ENCODE results near the gene HOXC12.

HOXC12 gene

GRCh38 chr12:53937596-53938325, 16.9 kb upstream of the HOXC12 start:
- TF ChIP-seq, protein P1, sequence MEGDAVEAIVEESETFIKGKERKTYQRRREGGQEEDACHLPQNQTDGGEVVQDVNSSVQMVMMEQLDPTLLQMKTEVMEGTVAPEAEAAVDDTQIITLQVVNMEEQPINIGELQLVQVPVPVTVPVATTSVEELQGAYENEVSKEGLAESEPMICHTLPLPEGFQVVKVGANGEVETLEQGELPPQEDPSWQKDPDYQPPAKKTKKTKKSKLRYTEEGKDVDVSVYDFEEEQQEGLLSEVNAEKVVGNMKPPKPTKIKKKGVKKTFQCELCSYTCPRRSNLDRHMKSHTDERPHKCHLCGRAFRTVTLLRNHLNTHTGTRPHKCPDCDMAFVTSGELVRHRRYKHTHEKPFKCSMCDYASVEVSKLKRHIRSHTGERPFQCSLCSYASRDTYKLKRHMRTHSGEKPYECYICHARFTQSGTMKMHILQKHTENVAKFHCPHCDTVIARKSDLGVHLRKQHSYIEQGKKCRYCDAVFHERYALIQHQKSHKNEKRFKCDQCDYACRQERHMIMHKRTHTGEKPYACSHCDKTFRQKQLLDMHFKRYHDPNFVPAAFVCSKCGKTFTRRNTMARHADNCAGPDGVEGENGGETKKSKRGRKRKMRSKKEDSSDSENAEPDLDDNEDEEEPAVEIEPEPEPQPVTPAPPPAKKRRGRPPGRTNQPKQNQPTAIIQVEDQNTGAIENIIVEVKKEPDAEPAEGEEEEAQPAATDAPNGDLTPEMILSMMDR (conservative IDR thresholded peaks at IDR 0.05; ENCODE audit: low read depth, low read length): no peak
- DNase-seq (ENCODE audit: low read depth): no peak
- H3K4me3 ChIP-seq (ENCODE audit: low read depth, low read length): no peak overlapping the region

DNA sequence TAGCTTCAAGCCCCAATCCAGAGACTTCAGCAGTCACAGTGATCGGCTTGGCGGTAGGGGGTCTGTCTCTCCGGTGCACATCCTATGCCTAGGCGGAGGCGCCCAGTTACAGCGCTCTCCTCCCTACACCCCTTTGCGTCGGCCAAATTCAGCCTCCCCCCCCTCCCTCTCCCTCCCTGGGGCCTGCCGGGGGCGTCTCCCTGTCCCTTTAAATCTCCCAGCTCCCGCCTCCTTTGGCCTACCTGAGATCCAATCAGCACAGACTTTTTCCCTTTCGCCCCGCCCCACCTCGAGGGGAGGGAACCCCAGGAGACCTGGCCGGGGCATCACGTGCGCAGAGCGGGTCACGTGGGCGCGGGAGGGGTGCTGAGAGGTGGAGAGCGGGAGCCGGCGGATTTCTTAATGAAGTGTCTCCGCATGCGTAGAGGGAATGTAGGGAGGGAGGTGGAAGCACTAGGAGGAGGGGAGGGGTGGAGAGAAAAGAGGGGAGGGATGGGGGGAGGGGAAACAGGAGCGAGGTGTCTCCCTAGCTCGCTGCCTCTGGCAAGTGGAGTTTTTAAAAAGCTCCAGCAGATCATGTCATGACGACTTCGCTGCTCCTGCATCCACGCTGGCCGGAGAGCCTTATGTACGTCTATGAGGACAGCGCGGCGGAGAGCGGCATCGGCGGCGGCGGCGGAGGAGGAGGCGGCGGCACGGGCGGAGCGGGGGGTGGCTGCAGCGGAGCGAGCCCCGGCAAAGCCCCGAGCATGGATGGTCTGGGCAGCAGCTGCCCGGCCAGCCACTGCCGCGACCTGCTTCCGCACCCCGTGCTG, 16.2 kb upstream of the HOXC12 start, which contains the start of gene HOXC13:
TSS of gene HOXC13 (plus strand) at position 506 of the 815 bp plus-strand sequence. CDS start at position 582, 76 bp downstream.
- DNase-seq (ENCODE audit: low read depth): no peak
- TF ChIP-seq, protein P1 (conservative IDR thresholded peaks at IDR 0.05; ENCODE audit: low read depth, low read length): no peak
- H3K4me3 ChIP-seq (ENCODE audit: low read depth, low read length): no peak within 1 kb of the TSS

GRCh38 chr12:53939141-53940108, 15.3 kb upstream of the HOXC12 start:
- TF ChIP-seq, protein P1 (conservative IDR thresholded peaks at IDR 0.05; ENCODE audit: low read depth, low read length): no peak
- no peak overlapping the region for H3K4me3 ChIP-seq (ENCODE audit: low read depth, low read length)
- peak; percentile 17 for DNase-seq (ENCODE audit: low read depth)

DNA sequence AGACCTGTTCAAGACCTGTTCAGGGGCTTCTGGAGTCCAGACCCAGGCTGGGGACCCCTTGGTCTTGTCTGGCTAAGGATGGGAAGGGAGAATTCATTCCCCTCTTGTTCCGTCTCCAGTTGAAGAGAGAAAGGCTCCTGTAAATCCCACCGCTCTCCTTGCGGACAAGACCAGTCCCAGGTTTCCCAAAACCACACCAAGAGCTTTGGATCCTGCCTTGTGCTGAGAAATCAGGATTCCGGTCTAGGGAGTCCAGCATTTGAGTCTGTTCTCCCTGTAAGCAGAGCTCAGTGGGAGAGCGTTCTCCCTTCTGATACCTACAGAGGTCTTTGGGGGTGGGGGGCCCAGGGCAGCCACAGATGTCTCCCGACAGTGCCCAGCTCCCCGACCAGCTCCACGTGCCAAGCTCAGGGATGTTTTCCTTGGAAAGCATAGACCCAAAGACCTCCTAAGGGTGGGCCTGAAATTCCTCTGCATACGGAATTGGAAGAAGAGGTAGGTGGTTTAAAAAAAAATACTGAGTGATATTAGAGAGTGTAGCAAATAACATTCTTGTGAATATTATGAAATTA, 14.2 kb upstream of the HOXC12 start:
- H3K4me3 ChIP-seq (ENCODE audit: low read depth, low read length): no peak overlapping the region
- TF ChIP-seq, protein P1 (conservative IDR thresholded peaks at IDR 0.05; ENCODE audit: low read depth, low read length): no peak
- no peak for DNase-seq (ENCODE audit: low read depth)

- no peak overlapping the region for H3K4me3 ChIP-seq (ENCODE audit: low read depth, low read length)
- no peak for DNase-seq (ENCODE audit: low read depth)
- TF ChIP-seq, protein P1 (conservative IDR thresholded peaks at IDR 0.05; ENCODE audit: low read depth, low read length): no peak
Measured at GRCh38 chr12:53941187-53941586, 13.5 kb upstream of the HOXC12 start.

- no peak overlapping the region for H3K4me3 ChIP-seq (ENCODE audit: low read depth, low read length)
- no peak for DNase-seq (ENCODE audit: low read depth)
- TF ChIP-seq, protein P1 (conservative IDR thresholded peaks at IDR 0.05; ENCODE audit: low read depth, low read length): no peak
Measured at GRCh38 chr12:53941750-53942149, 13.0 kb upstream of the HOXC12 start.

Measured in choroid plexus epithelial cell (primary cell).